Suprapubic skin (tissue), 4 donors: ENCODE measurements around the gene MTURN. TPM values are rescaled to one million over a fixed set of nuclear protein-coding genes. Genes with fewer than 3 reads are reported as not detected.
"Not testable (repeated sequence)": the region's sequence is repeated elsewhere in the genome, so short reads cannot be mapped to it uniquely, and the experiment has no call there.

ENCODE experiments used
- DNase-seq, 2 donors: peaks; one replicate each; pipeline ENCODE4 v3.0.0-alpha.2; 2019; ENCODE audit warnings: low spot score in 2 of 2
- H3K27ac ChIP-seq: fragments of 200-600 bp; sonication (generic); one replicate; pipeline ENCODE4 v1.5.1; 2019
- H3K27me3 ChIP-seq: fragments of 200-600 bp; sonication (generic); one replicate; pipeline ENCODE4 v1.5.1; 2019
- H3K36me3 ChIP-seq: fragments of 200-600 bp; sonication (generic); one replicate; pipeline ENCODE4 v1.5.1; 2019
- H3K4me1 ChIP-seq: fragments of 200-600 bp; sonication (generic); one replicate; pipeline ENCODE4 v1.5.1; 2019
- H3K4me3 ChIP-seq: fragments of 200-600 bp; sonication (generic); one replicate; pipeline ENCODE4 v1.5.1; 2019; ENCODE audit warnings: mild to moderate bottlenecking
- H3K9me3 ChIP-seq: fragments of 200-600 bp; sonication (generic); one replicate; pipeline ENCODE4 v1.5.1; 2019
- EP300 ChIP-seq: sonication (generic); formaldehyde crosslinking; IDR thresholded peaks from one replicate; pipeline ENCODE4 v1.6.1; 2017; ENCODE audit warnings: antibody characterized with exemption
- POLR2A ChIP-seq, 2 donors: fragments of 450-650 bp; IDR thresholded peaks; one replicate each; pipeline ENCODE4 v1.6.1; 2017; ENCODE audit warnings: antibody characterized with exemption in 2 of 2, mild to moderate bottlenecking in 2 of 2, moderate library complexity in 2 of 2
- POLR2AphosphoS5 ChIP-seq, 3 donors: sonication (generic); formaldehyde crosslinking; IDR thresholded peaks; one replicate each; pipeline ENCODE4 v1.6.1; 2017; ENCODE audit warnings: antibody characterized with exemption in 3 of 3
- WGBS: methylation state at CpG from one replicate; pipeline ENCODE4 v1.1.5; 2018; 5-methylcytosine and 5-hydroxymethylcytosine counted together
- total RNA-seq, 4 donors: library from RNA; depleted of rRNA; stranded (reverse); fragments of >200 nt; gene quantifications; one replicate each; pipeline ENCODE4 v1.1.0, GENCODE V29; 2016
- TF ChIP-seq, protein P1 (sequence below), 2 donors: fragments of 200-600 bp in 1 of 2; fragments of 450-650 bp in 1 of 2; sonication (generic) in 1 of 2; IDR thresholded peaks; one replicate each; pipeline ENCODE4 v1.5.1; 2016 to 2019; ENCODE audit warnings: antibody characterized with exemption in 2 of 2, mild to moderate bottlenecking in 1 of 2, moderate library complexity in 1 of 2

The MTURN gene
- total RNA-seq, 4 donors from 2014 or later, result 42.9 to 103 (median 58.0) TPM

DNA sequence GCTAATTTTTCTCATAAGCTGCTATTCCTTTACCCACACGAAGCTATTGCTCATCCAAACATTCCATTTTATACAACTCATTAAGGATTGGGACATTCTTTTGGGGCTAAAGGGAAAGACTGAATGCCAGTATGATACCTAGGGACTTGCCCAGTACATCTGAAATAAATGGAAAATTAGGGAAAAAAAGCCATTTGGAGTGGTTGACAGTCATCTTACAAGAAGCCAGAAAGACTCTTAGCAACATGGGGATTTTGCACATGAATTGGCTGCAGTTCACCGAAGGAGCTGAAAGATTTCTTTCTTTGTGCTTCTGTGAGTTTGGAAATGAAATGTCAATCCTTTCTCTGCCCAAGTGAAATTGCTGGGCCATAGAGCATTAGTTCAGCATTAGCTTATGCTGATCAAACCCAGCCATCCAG, 43.3 kb upstream of the MTURN start:
- Histone ChIP-seq H3K27ac (peak overlapping the region; percentile 41), H3K4me1 (no peaks in the 10 kb centered on the region), H3K9me3 (no peaks in the 10 kb centered on the region), H3K36me3 (no peaks in the 10 kb centered on the region), H3K4me3 (no peak overlapping the region), H3K27me3 (no peaks in the 10 kb centered on the region)
- 47% methylated on average over 2 of the region's 2 CpGs for WGBS
- DNase-seq, result no peak
- TF ChIP-seq POLR2AphosphoS5 (IDR thresholded peaks at IDR 0.05) (no peak), EP300 (no peak), POLR2A (IDR thresholded peaks at IDR 0.05) (no peak)
- TF ChIP-seq, protein P1, sequence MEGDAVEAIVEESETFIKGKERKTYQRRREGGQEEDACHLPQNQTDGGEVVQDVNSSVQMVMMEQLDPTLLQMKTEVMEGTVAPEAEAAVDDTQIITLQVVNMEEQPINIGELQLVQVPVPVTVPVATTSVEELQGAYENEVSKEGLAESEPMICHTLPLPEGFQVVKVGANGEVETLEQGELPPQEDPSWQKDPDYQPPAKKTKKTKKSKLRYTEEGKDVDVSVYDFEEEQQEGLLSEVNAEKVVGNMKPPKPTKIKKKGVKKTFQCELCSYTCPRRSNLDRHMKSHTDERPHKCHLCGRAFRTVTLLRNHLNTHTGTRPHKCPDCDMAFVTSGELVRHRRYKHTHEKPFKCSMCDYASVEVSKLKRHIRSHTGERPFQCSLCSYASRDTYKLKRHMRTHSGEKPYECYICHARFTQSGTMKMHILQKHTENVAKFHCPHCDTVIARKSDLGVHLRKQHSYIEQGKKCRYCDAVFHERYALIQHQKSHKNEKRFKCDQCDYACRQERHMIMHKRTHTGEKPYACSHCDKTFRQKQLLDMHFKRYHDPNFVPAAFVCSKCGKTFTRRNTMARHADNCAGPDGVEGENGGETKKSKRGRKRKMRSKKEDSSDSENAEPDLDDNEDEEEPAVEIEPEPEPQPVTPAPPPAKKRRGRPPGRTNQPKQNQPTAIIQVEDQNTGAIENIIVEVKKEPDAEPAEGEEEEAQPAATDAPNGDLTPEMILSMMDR (IDR thresholded peaks at IDR 0.05), result no peak

DNA sequence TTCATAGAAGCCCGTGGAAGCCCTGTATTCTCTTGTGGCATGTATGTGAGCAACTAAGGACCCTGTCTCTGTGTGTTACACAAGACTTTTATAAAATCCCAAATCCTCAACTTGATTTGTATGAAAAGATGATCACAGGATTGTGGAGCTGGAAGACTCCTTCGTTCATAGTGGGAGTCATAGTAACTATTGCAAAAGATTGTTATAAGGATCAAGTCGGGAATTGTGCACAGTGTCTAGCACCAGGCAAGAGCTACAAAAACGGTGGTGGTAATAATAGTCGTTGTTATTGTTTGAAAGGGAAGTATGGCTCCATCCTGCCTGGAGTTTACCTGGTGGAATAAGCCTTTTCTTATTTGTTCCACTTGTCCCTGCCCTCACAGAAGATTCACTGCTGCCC, 42.8 kb upstream of the MTURN start:
- Histone ChIP-seq H3K4me3 (no peak overlapping the region), H3K9me3 (no peaks in the 10 kb centered on the region), H3K4me1 (no peaks in the 10 kb centered on the region), H3K27ac (peak overlapping the region; percentile 41), H3K36me3 (no peaks in the 10 kb centered on the region), H3K27me3 (no peaks in the 10 kb centered on the region)
- no peak for DNase-seq
- WGBS, result 76% methylated on average over 5 of the region's 5 CpGs
- TF ChIP-seq, protein P1 (IDR thresholded peaks at IDR 0.05), result no peak
- TF ChIP-seq POLR2A (IDR thresholded peaks at IDR 0.05) (no peak), POLR2AphosphoS5 (IDR thresholded peaks at IDR 0.05) (no peak), EP300 (no peak)

DNA sequence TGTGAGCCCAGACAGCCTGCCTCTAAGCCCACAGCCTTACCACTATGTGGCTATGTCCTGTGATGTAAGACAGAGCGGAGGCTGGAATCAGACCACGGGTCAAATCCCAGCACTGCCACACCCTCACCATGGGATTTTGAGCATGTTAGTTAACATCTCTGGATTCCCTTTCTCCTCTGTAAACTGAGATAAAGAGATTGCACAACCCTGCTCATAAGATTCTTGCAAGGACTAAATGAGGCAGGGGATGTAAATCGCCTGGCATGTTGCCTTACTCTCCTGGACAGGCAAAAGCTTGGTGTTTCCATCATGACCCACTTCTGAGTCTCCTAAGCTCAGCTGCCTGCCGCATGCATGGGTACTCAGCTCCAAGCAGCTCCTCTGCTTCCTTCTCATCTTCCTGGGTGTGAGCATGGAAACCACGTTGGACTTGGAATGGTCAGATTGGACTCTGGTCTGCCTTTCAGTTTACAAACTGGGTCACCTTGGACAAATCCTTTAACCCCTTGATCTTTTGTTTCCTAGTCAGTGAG, 41.3 kb upstream of the MTURN start:
- DNase-seq, result no peak
- H3K36me3 ChIP-seq, result no peaks in the 10 kb centered on the region
- H3K4me3 ChIP-seq, result no peak overlapping the region
- TF ChIP-seq POLR2AphosphoS5 (IDR thresholded peaks at IDR 0.05) (no peak), POLR2A (IDR thresholded peaks at IDR 0.05) (no peak), EP300 (no peak)
- TF ChIP-seq, protein P1 (IDR thresholded peaks at IDR 0.05), result no peak
- no peaks in the 10 kb centered on the region for H3K27me3 ChIP-seq
- no peaks in the 10 kb centered on the region for H3K4me1 ChIP-seq
- H3K9me3 ChIP-seq, result no peaks in the 10 kb centered on the region
- 80% methylated on average over 5 of the region's 5 CpGs for WGBS
- H3K27ac ChIP-seq, result no peak overlapping the region

DNA sequence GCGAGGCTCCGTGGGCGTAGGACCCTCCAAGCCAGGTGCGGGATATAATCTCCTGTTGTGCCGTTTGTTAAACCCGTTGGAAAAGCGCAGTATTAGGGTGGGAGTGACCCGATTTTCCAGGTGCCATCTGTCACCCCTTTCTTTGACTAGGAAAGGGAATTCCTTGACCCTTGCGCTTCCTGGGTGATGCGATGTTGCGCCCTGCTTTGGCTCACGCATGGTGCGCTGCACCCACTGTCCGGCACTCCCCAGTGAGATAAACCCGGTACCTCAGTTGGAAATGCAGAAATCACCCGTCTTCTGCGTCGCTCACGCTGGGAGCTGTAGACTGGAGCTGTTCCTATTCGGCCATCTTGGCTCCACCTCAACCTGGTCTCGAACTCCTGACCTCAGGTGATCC, 36.2 kb upstream of the MTURN start:
- DNase-seq, H3K4me1 ChIP-seq: not testable (repeated sequence)
- 97% methylated on average over 21 of the region's 21 CpGs for WGBS

DNA sequence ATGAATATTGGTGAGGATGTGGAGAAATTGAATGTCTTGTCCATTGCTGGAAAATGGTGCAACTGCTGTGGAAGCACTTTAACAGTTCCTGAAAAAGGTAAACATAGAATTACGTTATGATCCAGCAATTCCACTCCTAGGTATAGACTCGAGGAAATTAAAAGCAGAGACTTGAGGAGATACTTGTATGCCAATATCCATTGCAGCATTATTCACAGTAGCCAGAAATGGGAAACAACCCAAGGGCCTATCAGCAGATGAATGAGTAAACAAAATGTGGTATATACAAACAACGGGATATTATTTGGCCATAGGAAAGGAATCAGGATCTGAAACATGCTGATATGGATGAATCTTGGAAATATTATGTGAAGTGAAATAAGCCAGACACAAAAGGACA, 32.5 kb upstream of the MTURN start:
- DNase-seq, result no peak
- WGBS, result 86% methylated on average over 3 of the region's 3 CpGs
- H3K27me3 ChIP-seq, result no peaks in the 10 kb centered on the region
- H3K9me3 ChIP-seq, result no peaks in the 10 kb centered on the region
- no peak overlapping the region for H3K4me3 ChIP-seq
- no peaks in the 10 kb centered on the region for H3K36me3 ChIP-seq
- TF ChIP-seq, protein P1 (IDR thresholded peaks at IDR 0.05), result no peak
- TF ChIP-seq POLR2AphosphoS5 (IDR thresholded peaks at IDR 0.05) (no peak), POLR2A (IDR thresholded peaks at IDR 0.05) (no peak), EP300 (no peak)
- H3K4me1 ChIP-seq, result no peaks in the 10 kb centered on the region
- H3K27ac ChIP-seq, result no peak overlapping the region

More for the DNA sequence above, 36.2 kb upstream of the MTURN start:
- H3K27ac ChIP-seq, H3K4me3 ChIP-seq, H3K9me3 ChIP-seq, H3K27me3 ChIP-seq, H3K36me3 ChIP-seq: not testable (repeated sequence)

DNA sequence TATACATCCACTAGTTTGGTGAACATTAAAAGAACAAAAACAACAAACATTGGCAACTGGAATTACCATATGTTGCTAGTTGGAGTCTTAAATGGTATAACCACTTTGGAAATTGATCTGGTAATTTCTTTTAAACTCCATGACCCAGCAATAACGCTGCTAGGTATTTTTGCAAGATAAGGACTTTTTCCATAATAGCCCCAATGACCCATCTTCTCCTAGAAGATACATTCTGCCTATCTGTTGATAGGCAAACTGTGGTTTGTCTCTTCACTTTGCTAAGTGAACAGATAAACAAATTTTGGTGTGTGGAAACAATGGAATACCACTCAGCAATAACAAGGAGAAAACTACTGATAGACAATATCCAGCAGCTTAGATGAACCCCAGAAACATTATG, 30.6 kb upstream of the MTURN start:
- Histone ChIP-seq H3K27me3 (no peaks in the 10 kb centered on the region), H3K4me1 (no peaks in the 10 kb centered on the region), H3K9me3 (no peaks in the 10 kb centered on the region), H3K27ac (no peak overlapping the region), H3K4me3 (no peak overlapping the region), H3K36me3 (no peaks in the 10 kb centered on the region)
- no peak for TF ChIP-seq POLR2AphosphoS5 (IDR thresholded peaks at IDR 0.05)
- TF ChIP-seq, protein P1 (IDR thresholded peaks at IDR 0.05), result no peak
- no peak for TF ChIP-seq POLR2A (IDR thresholded peaks at IDR 0.05)
- TF ChIP-seq EP300, result no peak
- 88% methylated on average over 1 of the region's 1 CpG for WGBS
- no peak for DNase-seq
